Activated CD8-positive, alpha-beta T cell treated with anti-CD3 and anti-CD28 coated beads for 36 hours (primary cell): ENCODE measurements around the gene THRAP3. TPM values are rescaled to one million over a fixed set of nuclear protein-coding genes. Genes with fewer than 3 reads are reported as not detected.

Source experiments
- ATAC-seq: fragments of 200-7000 bp; cut with Tn5 transposase; one replicate; pipeline ENCODE4 v1.10.0; 2021; ENCODE audit warnings: mild to moderate bottlenecking, moderate library complexity
- CTCF ChIA-PET: fragments of 350-600 bp; sonication (Branson Sonifier 250); formaldehyde crosslinking; loops from one replicate; lab custom pipeline; 2021; ENCODE audit warnings: antibody characterized with exemption; lab: Charles Lee
- POLR2A ChIA-PET: fragments of 350-600 bp; sonication (Branson Sonifier 250); formaldehyde crosslinking; loops from one replicate; lab custom pipeline; 2021; ENCODE audit warnings: antibody characterized with exemption; lab: Charles Lee
- DNase-seq: peaks from one replicate; pipeline ENCODE4 v3.0.0-alpha.2; 2020
- H3K27ac Mint-ChIP-seq: one replicate; pipeline ENCODE4 v1.8.0; 2021; ENCODE audit warnings: mild to moderate bottlenecking, mixed read lengths
- H3K27me3 Mint-ChIP-seq: one replicate; pipeline ENCODE4 v1.8.0; 2021; ENCODE audit warnings: mixed read lengths
- H3K36me3 Mint-ChIP-seq: one replicate; pipeline ENCODE4 v1.8.0; 2021; ENCODE audit warnings: low read depth, mixed read lengths
- H3K4me1 Mint-ChIP-seq: one replicate; pipeline ENCODE4 v1.8.0; 2021; ENCODE audit warnings: low read depth, mixed read lengths
- H3K4me3 Mint-ChIP-seq: one replicate; pipeline ENCODE4 v1.8.0; 2021; ENCODE audit warnings: mild to moderate bottlenecking, moderate library complexity, mixed read lengths
- H3K9me3 Mint-ChIP-seq: one replicate; pipeline ENCODE4 v1.8.0; 2021; ENCODE audit warnings: mixed read lengths
- CTCF ChIP-seq: fragments of 200-600 bp; IDR thresholded peaks from one replicate; pipeline ENCODE4 v1.8.0; 2022; ENCODE audit warnings: antibody characterized with exemption, mild to moderate bottlenecking
- intact Hi-C: fragments of 100-400 bp; cut with micrococcal nuclease; formaldehyde crosslinking; loops from one replicate; pipeline ENCODE4 v1.10.0; 2022
- total RNA-seq, 2 experiments: library from RNA; stranded (reverse); gene quantifications; one replicate each; pipeline ENCODE4 v1.2.3, GENCODE V29; 2021

Gene THRAP3
- 100 to 1,000 TPM; 119 to 121 TPM for total RNA-seq

GRCh38 chr1:36223996-36224536, at the start of gene THRAP3:
Gene THRAP3 (plus strand): TSS chr1:36224443. CDS start chr1:36282564, 58,121 bp downstream.
- Mint-ChIP-seq H3K27ac (peak within 1 kb of the TSS; percentile 99), H3K9me3 (no peaks in the 10 kb centered on the region), H3K36me3 (peaks cover 27% of the 10 kb centered on the region), H3K4me1 (peaks cover 27% of the 10 kb centered on the region), H3K27me3 (no peaks in the 10 kb centered on the region), H3K4me3 (peak within 1 kb of the TSS; percentile 85)
- DNase-seq = peak; percentile 100
- ATAC-seq = peak; percentile 91
- CTCF ChIA-PET = interaction anchor here (0.7 to 3.7 kb wide), 11 partner anchors 10 to 143 kb away, joined by 3 to 33 read pairs (median 4); partner anchors contain the start of gene TRAPPC3
- intact Hi-C loops = loop anchor here (2.0 kb wide), 1 partner anchor 73 kb away; no protein-coding TSS in a partner anchor
- TF ChIP-seq CTCF = no peak
- POLR2A ChIA-PET = interaction anchor here (0.6 to 3.8 kb wide), 18 partner anchors 10 to 1535 kb away, joined by 3 to 38 read pairs (median 4); partner anchors contain the start of genes MAP7D1, SH3D21 and TRAPPC3

GRCh38 chr1:36174713-36175112, 49.5 kb upstream of the THRAP3 start:
- no peak overlapping the region for H3K27ac Mint-ChIP-seq
- H3K4me3 Mint-ChIP-seq = no peak overlapping the region
- DNase-seq (no peak), ATAC-seq (no peak)
- no peaks in the 10 kb centered on the region for H3K9me3 Mint-ChIP-seq
- peaks cover 38% of the 10 kb centered on the region for H3K36me3 Mint-ChIP-seq
- H3K27me3 Mint-ChIP-seq = no peaks in the 10 kb centered on the region
- POLR2A ChIA-PET = interaction anchor here (1.7 to 2.6 kb wide), 2 partner anchors 25 kb away, joined by 4 to 6 read pairs; partner anchors contain the start of gene TRAPPC3
- intact Hi-C loops = no loop called here
- peaks cover 3% of the 10 kb centered on the region for H3K4me1 Mint-ChIP-seq
- no peak for TF ChIP-seq CTCF
- CTCF ChIA-PET = interaction anchor here (1.7 kb wide), 1 partner anchor 9 kb away, joined by 4 read pairs; no protein-coding TSS in a partner anchor

GRCh38 chr1:36175137-36176095, 48.8 kb upstream of the THRAP3 start:
- ChIA-PET CTCF (interaction anchor here (1.7 kb wide), 1 partner anchor 9 kb away, joined by 4 read pairs; no protein-coding TSS in a partner anchor), POLR2A (interaction anchor here (2.6 kb wide), 1 partner anchor 26 kb away, joined by 6 read pairs; the partner anchor contains the start of gene TRAPPC3)
- peaks cover 3% of the 10 kb centered on the region for H3K4me1 Mint-ChIP-seq
- no peak for TF ChIP-seq CTCF
- H3K27ac Mint-ChIP-seq = peak overlapping the region; percentile 11
- H3K4me3 Mint-ChIP-seq = no peak overlapping the region
- H3K36me3 Mint-ChIP-seq = peaks cover 45% of the 10 kb centered on the region
- no peaks in the 10 kb centered on the region for H3K27me3 Mint-ChIP-seq
- intact Hi-C loops = no loop called here
- DNase-seq = no peak
- ATAC-seq = no peak
- no peaks in the 10 kb centered on the region for H3K9me3 Mint-ChIP-seq

GRCh38 chr1:36176106-36176949, 47.9 kb upstream of the THRAP3 start:
- Mint-ChIP-seq H3K36me3 (peaks cover 47% of the 10 kb centered on the region), H3K27me3 (no peaks in the 10 kb centered on the region), H3K4me3 (no peak overlapping the region), H3K27ac (no peak overlapping the region), H3K4me1 (peaks cover 3% of the 10 kb centered on the region), H3K9me3 (no peaks in the 10 kb centered on the region)
- TF ChIP-seq CTCF = no peak
- CTCF ChIA-PET = interaction anchor here (1.4 to 1.7 kb wide), 2 partner anchors 8 to 13 kb away, joined by 4 read pairs; no protein-coding TSS in a partner anchor
- intact Hi-C loops = no loop called here
- no peak for ATAC-seq
- POLR2A ChIA-PET = interaction anchor here (2.6 kb wide), 1 partner anchor 27 kb away, joined by 6 read pairs; the partner anchor contains the start of gene TRAPPC3
- no peak for DNase-seq
